Gastroesophageal sphincter (tissue), 3 donors: ENCODE data around the gene ANO4.

Source experiments
- CTCF ChIP-seq, 4 experiments: fragments of 200-600 bp in 2 of 4; fragments of 450-650 bp in 2 of 4; sonication (generic) in 1 of 4; IDR thresholded peaks; one replicate each; pipeline ENCODE4 v1.5.1; 2017 to 2019; ENCODE audit warnings: antibody characterized with exemption in 4 of 4, mild to moderate bottlenecking in 2 of 4, moderate library complexity in 2 of 4
- EP300 ChIP-seq: sonication (generic); formaldehyde crosslinking; IDR thresholded peaks from one replicate; pipeline ENCODE4 v1.6.1; 2017; ENCODE audit warnings: antibody characterized with exemption, mild to moderate bottlenecking
- POLR2A ChIP-seq, 2 donors: fragments of 450-650 bp; IDR thresholded peaks; one replicate each; pipeline ENCODE4 v1.6.1; 2017; ENCODE audit warnings: antibody characterized with exemption in 2 of 2, mild to moderate bottlenecking in 2 of 2, moderate library complexity in 1 of 2
- POLR2AphosphoS5 ChIP-seq: sonication (generic); formaldehyde crosslinking; IDR thresholded peaks from one replicate; pipeline ENCODE4 v1.6.1; 2017; ENCODE audit warnings: antibody characterized with exemption

GRCh38 chr12:101021442-101021841 is 226.9 kb downstream of the ANO4 start:
- no peak for TF ChIP-seq CTCF (IDR thresholded peaks at IDR 0.05)
- TF ChIP-seq POLR2AphosphoS5, result no peak
- no peak for TF ChIP-seq POLR2A (IDR thresholded peaks at IDR 0.05)
- TF ChIP-seq EP300, result no peak
